Astrocyte of the cerebellum (primary cell): ENCODE results near the gene MLST8.

Experiments used
- DNase-seq: peaks from one replicate; pipeline ENCODE4 v3.0.0-alpha.2; 2011; ENCODE audit warnings: low read depth
- H3K4me3 ChIP-seq: 2 replicates; pipeline ENCODE4 v1.5.1; 2011; ENCODE audit warnings: mild to moderate bottlenecking, low read depth, low read length, moderate library complexity
- in situ Hi-C: cut with HindIII; loops from 2 replicates; pipeline ENCODE4 v1.10.0; 2017; ENCODE audit warnings: low sequenced_read_pairs
- TF ChIP-seq, protein P1 (sequence below): IDR thresholded peaks from 2 replicates; pipeline ENCODE4 v1.5.1; 2012; ENCODE audit warnings: low read length, low read depth, moderate library complexity, mild to moderate bottlenecking; ENCODE audit errors: missing control alignments

MLST8 gene, protein sequence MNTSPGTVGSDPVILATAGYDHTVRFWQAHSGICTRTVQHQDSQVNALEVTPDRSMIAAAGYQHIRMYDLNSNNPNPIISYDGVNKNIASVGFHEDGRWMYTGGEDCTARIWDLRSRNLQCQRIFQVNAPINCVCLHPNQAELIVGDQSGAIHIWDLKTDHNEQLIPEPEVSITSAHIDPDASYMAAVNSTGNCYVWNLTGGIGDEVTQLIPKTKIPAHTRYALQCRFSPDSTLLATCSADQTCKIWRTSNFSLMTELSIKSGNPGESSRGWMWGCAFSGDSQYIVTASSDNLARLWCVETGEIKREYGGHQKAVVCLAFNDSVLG

DNA sequence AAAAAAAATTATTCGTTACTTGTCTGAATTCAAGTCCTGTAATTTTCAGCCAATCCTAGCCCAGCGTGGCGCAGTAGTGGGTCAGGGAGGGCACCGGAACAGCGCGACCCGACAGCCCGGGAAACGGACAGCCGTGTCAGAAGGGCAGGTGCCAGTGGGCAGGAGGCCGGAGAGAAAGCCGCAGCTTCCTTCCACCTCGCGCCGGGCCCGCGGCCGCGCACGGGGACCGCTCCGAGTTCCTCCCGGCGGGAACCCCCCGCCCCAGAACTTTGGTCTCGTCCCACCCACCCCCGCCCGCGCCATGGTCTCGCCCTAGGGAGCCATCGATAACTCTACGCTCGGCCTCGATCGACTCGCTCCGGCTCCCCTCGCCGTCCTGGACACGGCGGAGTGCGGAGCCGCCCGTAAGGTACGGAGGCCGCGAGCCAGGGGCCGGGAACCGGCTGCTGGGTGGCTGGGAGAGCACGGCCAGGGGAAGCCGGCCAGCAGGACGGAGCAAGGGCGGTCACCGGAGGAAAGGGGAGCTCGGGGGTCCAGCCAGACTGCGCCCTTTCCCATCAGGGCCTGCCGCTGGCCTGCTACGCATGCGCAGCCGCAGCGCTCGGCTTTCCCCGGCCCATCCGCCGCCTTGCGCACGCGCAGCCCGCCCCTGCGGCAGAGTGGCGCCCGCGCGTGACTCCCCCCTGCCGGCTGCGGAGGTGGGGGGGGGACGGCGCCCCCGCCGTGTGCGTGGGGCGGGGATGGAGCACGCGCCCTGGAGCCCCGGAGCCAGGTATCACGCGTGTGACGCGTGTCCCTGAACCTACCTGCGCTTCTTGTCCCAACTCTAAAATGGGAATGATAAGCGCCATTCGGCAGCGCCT, at the start of gene MLST8:
Gene MLST8 (plus strand): TSS at position 351 of the 863 bp plus-strand sequence. CDS start 632 bp downstream, outside the sequence.
- TF ChIP-seq, protein P1, sequence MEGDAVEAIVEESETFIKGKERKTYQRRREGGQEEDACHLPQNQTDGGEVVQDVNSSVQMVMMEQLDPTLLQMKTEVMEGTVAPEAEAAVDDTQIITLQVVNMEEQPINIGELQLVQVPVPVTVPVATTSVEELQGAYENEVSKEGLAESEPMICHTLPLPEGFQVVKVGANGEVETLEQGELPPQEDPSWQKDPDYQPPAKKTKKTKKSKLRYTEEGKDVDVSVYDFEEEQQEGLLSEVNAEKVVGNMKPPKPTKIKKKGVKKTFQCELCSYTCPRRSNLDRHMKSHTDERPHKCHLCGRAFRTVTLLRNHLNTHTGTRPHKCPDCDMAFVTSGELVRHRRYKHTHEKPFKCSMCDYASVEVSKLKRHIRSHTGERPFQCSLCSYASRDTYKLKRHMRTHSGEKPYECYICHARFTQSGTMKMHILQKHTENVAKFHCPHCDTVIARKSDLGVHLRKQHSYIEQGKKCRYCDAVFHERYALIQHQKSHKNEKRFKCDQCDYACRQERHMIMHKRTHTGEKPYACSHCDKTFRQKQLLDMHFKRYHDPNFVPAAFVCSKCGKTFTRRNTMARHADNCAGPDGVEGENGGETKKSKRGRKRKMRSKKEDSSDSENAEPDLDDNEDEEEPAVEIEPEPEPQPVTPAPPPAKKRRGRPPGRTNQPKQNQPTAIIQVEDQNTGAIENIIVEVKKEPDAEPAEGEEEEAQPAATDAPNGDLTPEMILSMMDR, result peak; percentile 10

DNA sequence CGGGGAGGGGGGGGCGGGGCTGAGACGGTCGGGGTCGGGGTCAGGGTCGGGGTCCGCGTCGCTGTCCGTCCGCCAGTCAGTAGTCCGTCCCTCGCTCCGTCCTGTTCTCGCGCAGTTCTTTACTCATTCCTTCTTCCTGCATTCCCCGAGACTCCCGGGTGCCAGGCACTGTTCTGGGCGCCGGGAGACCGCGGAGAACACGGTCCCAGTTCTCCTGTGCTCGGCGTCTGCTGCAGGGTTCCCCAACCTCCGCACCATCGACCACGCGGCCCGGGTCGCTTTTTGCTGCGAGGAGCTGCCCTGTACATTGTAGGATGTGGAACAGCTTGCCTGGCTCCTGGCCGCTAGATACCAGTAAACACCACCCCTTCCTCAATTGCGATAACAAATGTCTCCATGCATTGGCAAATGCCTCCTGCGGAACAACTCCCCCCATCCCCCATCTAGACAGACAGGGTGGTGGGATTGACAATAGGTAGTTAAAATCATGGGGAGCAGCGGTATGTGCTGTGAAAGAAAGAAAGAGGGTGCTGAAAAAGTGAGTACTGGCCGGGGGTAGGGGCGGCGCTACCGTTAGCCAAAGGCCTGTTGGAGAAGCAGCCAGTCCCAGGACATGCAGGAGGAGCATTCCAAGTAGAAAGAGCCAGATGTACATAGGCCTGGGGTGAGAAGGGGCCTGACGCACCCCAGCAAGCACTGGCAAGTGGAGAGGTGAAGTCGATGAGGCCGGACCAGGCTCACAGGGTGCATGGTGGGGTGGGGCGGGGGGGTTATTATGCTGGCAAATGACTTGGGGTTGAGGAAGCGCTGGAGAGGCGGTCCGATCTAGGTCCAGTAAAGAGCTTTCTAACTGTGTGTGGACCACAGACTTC, 49.0 kb upstream of the MLST8 start:
- in situ Hi-C loops, result no loop called here
- peak overlapping the region; percentile 88 for H3K4me3 ChIP-seq
- no peak for DNase-seq
- TF ChIP-seq, protein P1, result no peak

More for the DNA sequence above, at the start of gene MLST8:
- H3K4me3 ChIP-seq, result peak within 1 kb of the TSS; percentile 67
- peak; percentile 59 for DNase-seq
- in situ Hi-C loops, result no loop called here

DNA sequence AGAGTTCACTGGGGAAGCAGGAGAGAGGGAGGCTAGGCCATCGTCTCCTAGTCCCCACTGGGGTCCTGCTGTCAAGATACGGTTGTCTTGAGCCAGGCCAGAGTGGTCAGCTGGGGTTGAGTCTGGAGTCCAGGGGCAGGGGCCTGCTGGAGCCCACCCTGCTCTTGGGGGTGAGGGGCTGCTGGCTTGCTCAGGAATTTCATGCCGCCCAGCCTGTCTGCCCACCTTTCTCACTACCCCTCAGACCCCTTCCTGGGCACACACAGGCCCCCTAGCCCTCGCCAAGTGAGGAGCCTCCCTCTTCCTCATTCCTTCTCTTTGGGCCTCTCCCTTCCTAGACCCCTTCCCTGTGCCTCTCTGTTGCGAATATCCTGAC, 48.4 kb upstream of the MLST8 start:
- TF ChIP-seq, protein P1, result no peak
- peak overlapping the region; percentile 88 for H3K4me3 ChIP-seq

DNA sequence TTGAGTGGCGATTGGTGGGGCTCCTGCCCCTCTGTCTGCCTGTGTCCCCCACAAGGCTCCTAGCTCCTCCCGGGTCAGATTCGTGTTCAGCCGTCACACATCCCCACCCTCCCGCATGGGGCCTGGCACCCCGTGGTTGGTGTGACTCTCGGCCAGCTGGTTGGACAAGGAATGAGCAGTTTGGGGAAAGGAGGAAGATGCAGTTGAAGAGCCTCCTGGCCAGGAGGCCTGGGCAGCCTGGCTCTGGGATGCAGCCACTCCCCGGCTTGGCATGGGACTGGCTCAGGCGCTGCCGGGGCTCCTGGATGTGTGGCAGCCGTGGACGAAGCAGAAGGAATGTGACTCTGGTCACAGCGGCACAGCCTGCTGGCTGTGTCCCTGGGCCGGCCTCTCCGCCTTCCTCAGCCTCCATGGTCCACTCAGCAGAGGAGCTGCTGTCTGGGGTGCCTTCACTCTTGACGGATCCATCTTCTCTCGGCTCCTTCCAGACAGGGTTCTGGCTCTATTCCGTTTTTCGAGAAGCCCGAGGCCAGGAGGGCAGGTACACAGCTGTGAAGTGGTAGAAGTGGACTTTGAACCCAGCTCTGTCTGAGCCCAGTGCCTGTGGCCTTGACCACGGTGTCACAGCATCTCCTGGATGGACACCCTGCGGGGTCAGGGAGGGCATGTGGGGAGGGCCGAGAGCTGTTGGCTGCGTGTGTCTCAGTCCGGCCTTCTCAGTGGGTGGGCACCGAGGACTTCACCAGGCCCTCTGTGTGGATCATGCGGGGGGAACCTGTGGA, 47.6 kb upstream of the MLST8 start:
- TF ChIP-seq, protein P1, result no peak
- peak overlapping the region; percentile 88 for H3K4me3 ChIP-seq
- in situ Hi-C loops, result no loop called here
- DNase-seq, result no peak

More for the DNA sequence above, 48.4 kb upstream of the MLST8 start:
- DNase-seq, result no peak
- in situ Hi-C loops, result no loop called here

DNA sequence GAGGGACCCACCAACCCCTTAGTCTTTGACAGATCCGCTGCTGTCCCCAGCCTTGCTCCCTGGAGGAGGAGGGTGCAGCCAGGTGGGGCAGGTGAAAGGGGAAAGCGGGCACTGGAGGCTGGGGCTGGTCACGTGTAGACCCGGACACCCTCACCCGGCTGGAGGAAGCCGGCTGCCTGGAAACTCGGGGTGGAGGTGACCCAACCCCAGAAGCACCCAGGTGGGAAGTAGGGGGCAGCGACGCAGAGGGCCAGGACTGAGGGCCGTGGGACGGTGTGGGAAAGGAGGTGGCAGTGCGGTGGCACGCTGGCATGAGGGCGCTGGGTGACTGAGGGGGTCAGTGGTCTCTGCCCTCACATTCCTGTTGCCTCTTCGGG, 47.0 kb upstream of the MLST8 start:
- in situ Hi-C loops, result no loop called here
- no peak for DNase-seq
- TF ChIP-seq, protein P1, result no peak
- H3K4me3 ChIP-seq, result no peak overlapping the region
